SK-N-SH (cell line): ENCODE measurements around the gene TLCD2. TPM values are rescaled to one million over a fixed set of nuclear protein-coding genes. Genes with fewer than 3 reads are reported as not detected.
A peak's percentile ranks its signal among the peaks of the same experiment; 100 is the strongest.

Source experiments
- CTCF ChIA-PET: fragments of 300-600, 350-600 bp; formaldehyde crosslinking; extraction: SDS; loops from one replicate; lab custom pipeline; 2021; lab: Yijun Ruan, JAX
- POLR2A ChIA-PET: fragments of 350-600 bp; sonication (Branson Sonifier 250); formaldehyde crosslinking; extraction: SDS; loops from one replicate; lab custom pipeline; 2020; ENCODE audit warnings: antibody characterized with exemption, inconsistent platforms; lab: Yijun Ruan, JAX
- DNase-seq: peaks from one replicate; pipeline ENCODE4 v3.0.0; 2012
- H2AFZ ChIP-seq: fragments of 200-600 bp; sonication (generic); 2 replicates; pipeline ENCODE4 v1.8.1; 2016; ENCODE audit warnings: antibody characterized with exemption, mild to moderate bottlenecking, low read depth
- H3F3A ChIP-seq: fragments of 200-600 bp; sonication (generic); replicated peaks from 2 replicates; pipeline ENCODE3; 2016; ENCODE audit warnings: antibody characterized with exemption, mild to moderate bottlenecking; ENCODE audit not compliant: insufficient read depth
- H3K27ac ChIP-seq, 2 experiments: fragments of 200-500 bp in 1 of 2; fragments of 200-600 bp in 1 of 2; sonication (Bioruptor generic) in 1 of 2; sonication (generic), shearing (Covaris generic) in 1 of 2; 2 replicates each; pipeline versions ENCODE4 v1.5.1 to v1.6.1; 2014 to 2016; ENCODE audit warnings: low read depth in 2 of 2, inconsistent platforms in 1 of 2, low read length in 1 of 2, mild to moderate bottlenecking in 1 of 2, mixed read lengths in 1 of 2
- H3K27me3 ChIP-seq: fragments of 200-600 bp; sonication (generic), shearing (Covaris generic); 2 replicates; pipeline ENCODE4 v1.6.1; 2016; ENCODE audit warnings: mixed run types; ENCODE audit not compliant: insufficient read depth
- H3K36me3 ChIP-seq, 2 experiments: fragments of 200-500 bp in 1 of 2; fragments of 200-600 bp in 1 of 2; sonication (Bioruptor generic) in 1 of 2; sonication (generic) in 1 of 2; replicated peaks in 1 of 2; 2 replicates each; pipeline versions ENCODE3 to v1.5.1; 2014 to 2016; ENCODE audit warnings: low read length in 1 of 2, mild to moderate bottlenecking in 1 of 2; ENCODE audit not compliant: insufficient read depth in 2 of 2, control insufficient read depth in 1 of 2
- H3K4me1 ChIP-seq, 2 experiments: fragments of 200-500 bp in 1 of 2; fragments of 200-600 bp in 1 of 2; sonication (Bioruptor generic) in 1 of 2; sonication (generic), shearing (Covaris generic) in 1 of 2; 2 replicates each; pipeline versions ENCODE4 v1.5.1 to v1.6.1; 2014 to 2016; ENCODE audit warnings: low read depth in 1 of 2, low read length in 1 of 2, mixed run types in 1 of 2; ENCODE audit not compliant: insufficient read depth in 2 of 2, control insufficient read depth in 1 of 2
- H3K4me2 ChIP-seq: fragments of 200-600 bp; sonication (generic), shearing (Covaris generic); 2 replicates; pipeline ENCODE4 v1.6.1; 2017; ENCODE audit warnings: mixed run types
- H3K4me3 ChIP-seq, 2 experiments: fragments of 200-500 bp in 1 of 2; fragments of 200-600 bp in 1 of 2; sonication (Bioruptor generic) in 1 of 2; sonication (generic), shearing (Covaris generic) in 1 of 2; 2 replicates each; pipeline versions ENCODE4 v1.5.1 to v1.8.1; 2014 to 2016; ENCODE audit warnings: low read depth in 2 of 2, inconsistent platforms in 1 of 2, low read length in 1 of 2, mild to moderate bottlenecking in 1 of 2, mixed read lengths in 1 of 2, moderate library complexity in 1 of 2
- H3K79me2 ChIP-seq: fragments of 200-600 bp; sonication (generic); 2 replicates; pipeline ENCODE4 v1.8.1; 2017; ENCODE audit warnings: mild to moderate bottlenecking; ENCODE audit not compliant: insufficient read depth
- H3K9ac ChIP-seq: fragments of 200-600 bp; sonication (generic); 2 replicates; pipeline ENCODE4 v1.6.1; 2017; ENCODE audit warnings: mixed run types
- H3K9me2 ChIP-seq: fragments of 200-600 bp; sonication (generic); 2 replicates; pipeline ENCODE4 v1.6.1; 2017; ENCODE audit warnings: mixed run types
- H3K9me3 ChIP-seq: fragments of 200-600 bp; sonication (generic); 2 replicates; pipeline ENCODE4 v1.6.1; 2017; ENCODE audit warnings: mixed run types, mild to moderate bottlenecking, moderate library complexity
- H4K20me1 ChIP-seq: fragments of 200-600 bp; sonication (generic); 2 replicates; pipeline ENCODE4 v1.6.1; 2017; ENCODE audit warnings: mild to moderate bottlenecking, mixed run types; ENCODE audit not compliant: insufficient read depth
- CHD2 ChIP-seq: fragments of 150-350 bp; IDR thresholded peaks from 2 replicates; pipeline ENCODE4 v1.6.1; 2018; ENCODE audit warnings: low read length; ENCODE audit not compliant: partially characterized antibody
- CTCF ChIP-seq: fragments of 200-600 bp; sonication (generic); IDR thresholded peaks from 2 replicates; pipeline ENCODE4 v1.6.1; 2017; ENCODE audit warnings: antibody characterized with exemption, mild to moderate bottlenecking, moderate library complexity
- EP300 ChIP-seq, 2 experiments: IDR thresholded peaks; 2 replicates each; pipeline versions ENCODE4 v1.4.0 to v1.6.1; 2012; ENCODE audit warnings: borderline replicate concordance in 1 of 2, low read depth in 1 of 2, low read length in 1 of 2
- FOXM1 ChIP-seq: IDR thresholded peaks from 2 replicates; pipeline ENCODE4 v1.4.0; 2012; ENCODE audit warnings: low read depth, mild to moderate bottlenecking
- GATA2 ChIP-seq: sonication (generic); formaldehyde crosslinking; IDR thresholded peaks from 2 replicates; pipeline ENCODE4 v1.5.0; 2020; ENCODE audit warnings: mild to moderate bottlenecking, missing genetic modification reagents
- IRF3 ChIP-seq: fragments of 150-350 bp; IDR thresholded peaks from 2 replicates; pipeline ENCODE4 v1.6.1; 2016; ENCODE audit warnings: mild to moderate bottlenecking, low read depth, low read length
- JUND ChIP-seq: IDR thresholded peaks from 2 replicates; pipeline ENCODE4 v1.4.0; 2012
- MXI1 ChIP-seq: IDR thresholded peaks from 2 replicates; pipeline ENCODE4 v1.6.1; 2012; ENCODE audit warnings: mild to moderate bottlenecking, low read depth, low read length, improper control_type of control experiment
- NFIC ChIP-seq: IDR thresholded peaks from 2 replicates; pipeline ENCODE4 v1.4.0; 2012; ENCODE audit warnings: borderline replicate concordance
- PBX3 ChIP-seq: IDR thresholded peaks from 2 replicates; pipeline ENCODE4; 2012
- POLR2AphosphoS5 ChIP-seq: IDR thresholded peaks from 2 replicates; pipeline ENCODE4 v1.6.1; 2012; ENCODE audit warnings: low read depth, low read length
- RAD21 ChIP-seq: IDR thresholded peaks from 2 replicates; pipeline ENCODE4 v1.6.1; 2012; ENCODE audit warnings: mild to moderate bottlenecking, low read length
- REST ChIP-seq: IDR thresholded peaks from 2 replicates; pipeline ENCODE4 v1.6.1; 2012; ENCODE audit warnings: mild to moderate bottlenecking, low read depth, low read length, moderate library complexity
- RFX5 ChIP-seq: IDR thresholded peaks from 2 replicates; pipeline ENCODE4 v1.6.1; 2012; ENCODE audit warnings: mild to moderate bottlenecking, improper control_type of control experiment, low read length
- TAF1 ChIP-seq: IDR thresholded peaks from 2 replicates; pipeline ENCODE4 v1.6.1; 2012; ENCODE audit warnings: low read depth, mild to moderate bottlenecking, low read length, moderate library complexity, borderline replicate concordance
- USF2 ChIP-seq: fragments of 150-350 bp; IDR thresholded peaks from 2 replicates; pipeline ENCODE4 v1.6.1; 2017; ENCODE audit warnings: antibody characterized with exemption, low read length, low read depth, borderline replicate concordance
- ZBTB33 ChIP-seq: IDR thresholded peaks from 2 replicates; pipeline ENCODE4 v1.4.0; 2012; ENCODE audit warnings: low read depth, borderline replicate concordance
- WGBS: methylation state at CpG from one replicate; pipeline ENCODE4 v1.1.6; 2017; ENCODE audit warnings: low lambda C conversion rate; 5-methylcytosine and 5-hydroxymethylcytosine counted together
- polyA plus RNA-seq, 3 experiments: library from polyadenylated mRNA; depleted of rRNA; stranded (reverse); fragments of >200 nt; gene quantifications; 2 replicates each; pipeline ENCODE4 v1.2.3, GENCODE V29; 2012

The TLCD2 gene
- polyA plus RNA-seq, 1 of the 3 experiments (the other 2 are of a cell fraction), result 1.3 TPM

GRCh38 chr17:1707107-1707506 is 3.1 kb downstream of the TLCD2 start:
- POLR2A ChIA-PET, result no interaction called here

GRCh38 chr17:1705004-1705403 is 5.2 kb downstream of the TLCD2 start:
- Histone ChIP-seq H3K36me3 (no peaks in the 10 kb centered on the region), H3K79me2 (no peaks in the 10 kb centered on the region), H3K9me2 (no peaks in the 10 kb centered on the region), H3K27me3 (no peaks in the 10 kb centered on the region), H3K27ac (no peak overlapping the region), H3K9ac (no peak overlapping the region), H3K9me3 (no peaks in the 10 kb centered on the region), H4K20me1 (no peaks in the 10 kb centered on the region), H3K4me1 (peaks cover 0 to 4% of the 10 kb centered on the region in 2 experiments; a peak in 1 of 4 replicates), H3K4me3 (no peak overlapping the region), H3K4me2 (no peak overlapping the region), H3F3A (no peaks in the 10 kb centered on the region), H2AFZ (no peak overlapping the region)
- ChIA-PET CTCF (interaction anchor here (1.0 to 1.4 kb wide), 2 partner anchors 36 to 57 kb away, joined by 3 to 4 read pairs; no protein-coding TSS in a partner anchor), POLR2A (no interaction called here)
- WGBS, result 90% methylated on average over 7 of the region's 7 CpGs
- no peak for DNase-seq
- TF ChIP-seq PBX3, result no peak
- TF ChIP-seq MXI1, result no peak
- no peak for TF ChIP-seq ZBTB33
- TF ChIP-seq IRF3, result no peak
- no peak for TF ChIP-seq TAF1
- no peak for TF ChIP-seq POLR2AphosphoS5
- no peak for TF ChIP-seq RFX5
- TF ChIP-seq USF2, result no peak
- no peak for TF ChIP-seq EP300 (IDR thresholded peaks at IDR 0.05; ENCODE audit: borderline replicate concordance in 1 of 2, low read depth in 1 of 2, low read length in 1 of 2)
- no peak for TF ChIP-seq JUND
- no peak for TF ChIP-seq RAD21
- TF ChIP-seq CTCF, result no peak
- TF ChIP-seq FOXM1, result no peak
- TF ChIP-seq REST, result no peak
- no peak for TF ChIP-seq NFIC

More at GRCh38 chr17:1707107-1707506, 3.1 kb downstream of the TLCD2 start:
- Histone ChIP-seq H2AFZ (no peak overlapping the region), H4K20me1 (peaks cover 16% of the 10 kb centered on the region), H3K9me2 (no peaks in the 10 kb centered on the region), H3K9ac (no peak overlapping the region), H3K4me1 (peaks cover 6 to 13% of the 10 kb centered on the region in 2 experiments; a peak in 2 of 4 replicates), H3K9me3 (no peaks in the 10 kb centered on the region), H3K79me2 (peaks cover 15% of the 10 kb centered on the region), H3K36me3 (peaks cover 10 to 13% of the 10 kb centered on the region in 2 experiments), H3K27me3 (no peaks in the 10 kb centered on the region), H3K4me2 (no peak overlapping the region), H3F3A (peaks cover 17% of the 10 kb centered on the region), H3K4me3 (no peak overlapping the region), H3K27ac (no peak overlapping the region)
- no peak for DNase-seq
- peak; percentile 61 for TF ChIP-seq GATA2
- TF ChIP-seq CHD2, result no peak
- 91% methylated on average over 5 of the region's 5 CpGs for WGBS
- CTCF ChIA-PET, result interaction anchor here (1.1 to 1.4 kb wide), 3 partner anchors 9 to 38 kb away, joined by 3 to 6 read pairs (median 4); no protein-coding TSS in a partner anchor
